OCI-LY1 (cell line): ENCODE measurements around the gene SDR42E2.
A peak's percentile ranks its signal among the peaks of the same experiment; 100 is the strongest.

Experiments used
- H2AFZ ChIP-seq: fragments of 200-600 bp; sonication (generic), shearing (Covaris generic); 2 replicates; pipeline ENCODE4 v1.6.0; 2014; ENCODE audit warnings: antibody characterized with exemption, mild to moderate bottlenecking, low read length
- H3F3A ChIP-seq: fragments of 200-600 bp; sonication (generic), shearing (Covaris generic); 2 replicates; pipeline ENCODE4 v1.6.0; 2014; ENCODE audit warnings: mild to moderate bottlenecking, antibody characterized with exemption, low read length, moderate library complexity; ENCODE audit not compliant: insufficient read depth
- H3K27ac ChIP-seq: fragments of 200-600 bp; sonication (generic); 2 replicates; pipeline ENCODE4 v1.5.1; 2014; ENCODE audit warnings: low read length, mixed run types, mild to moderate bottlenecking, low read depth; ENCODE audit not compliant: poor library complexity, severe bottlenecking
- H3K27me3 ChIP-seq: fragments of 200-600 bp; sonication (generic); 2 replicates; pipeline ENCODE4 v1.6.0; 2014; ENCODE audit warnings: antibody characterized with exemption, mild to moderate bottlenecking, low read length, moderate library complexity; ENCODE audit not compliant: insufficient read depth
- H3K36me3 ChIP-seq: fragments of 200-600 bp; sonication (generic); 2 replicates; pipeline ENCODE4 v1.6.1; 2014; ENCODE audit warnings: mild to moderate bottlenecking, antibody characterized with exemption, low read length, moderate library complexity, mixed read lengths; ENCODE audit not compliant: insufficient read depth
- H3K4me1 ChIP-seq: fragments of 200-600 bp; sonication (generic); 2 replicates; pipeline ENCODE4 v1.5.1; 2014; ENCODE audit warnings: mild to moderate bottlenecking, low read length, moderate library complexity; ENCODE audit not compliant: insufficient read depth, severe bottlenecking
- H3K4me2 ChIP-seq: fragments of 200-600 bp; sonication (generic), shearing (Covaris generic); 2 replicates; pipeline ENCODE4 v1.6.1; 2014; ENCODE audit warnings: low read length
- H3K4me3 ChIP-seq: fragments of 200-600 bp; sonication (generic); 2 replicates; pipeline ENCODE4 v1.5.1; 2014; ENCODE audit warnings: low read length, low read depth, mild to moderate bottlenecking, mixed read lengths; ENCODE audit not compliant: poor library complexity, severe bottlenecking
- H3K79me2 ChIP-seq: fragments of 200-600 bp; shearing (Covaris generic); 2 replicates; pipeline ENCODE4 v1.6.1; 2016; ENCODE audit warnings: mixed run types, low read length, mixed read lengths; ENCODE audit not compliant: insufficient read depth
- H3K9ac ChIP-seq: fragments of 200-600 bp; sonication (generic), shearing (Covaris generic); 2 replicates; pipeline ENCODE4 v1.6.1; 2014; ENCODE audit warnings: mild to moderate bottlenecking, low read length, mixed read lengths
- H3K9me2 ChIP-seq: fragments of 200-600 bp; sonication (generic), shearing (Covaris generic); 2 replicates; pipeline ENCODE4 v1.6.1; 2014; ENCODE audit warnings: low read depth, mild to moderate bottlenecking, low read length, mixed read lengths
- H3K9me3 ChIP-seq: fragments of 200-600 bp; shearing (Covaris generic); 2 replicates; pipeline ENCODE4 v1.6.1; 2014; ENCODE audit warnings: low read length, mixed read lengths
- H4K20me1 ChIP-seq: fragments of 200-600 bp; sonication (generic), shearing (Covaris generic); 2 replicates; pipeline ENCODE4 v1.6.0; 2016; ENCODE audit warnings: mild to moderate bottlenecking, low read length; ENCODE audit not compliant: insufficient read depth
- CTCF ChIP-seq: fragments of 200-600 bp; sonication (generic), shearing (Covaris generic); IDR thresholded peaks from 2 replicates; pipeline ENCODE4 v1.5.1; 2017; ENCODE audit warnings: mild to moderate bottlenecking, antibody characterized with exemption, low read length, moderate library complexity, mixed read lengths
- EZH2 ChIP-seq: fragments of 200-600 bp; sonication (generic), shearing (Covaris generic); IDR thresholded peaks from 2 replicates; pipeline ENCODE4 v1.8.0; 2017; ENCODE audit warnings: borderline replicate concordance, mixed run types, mild to moderate bottlenecking, antibody characterized with exemption, low read length, moderate library complexity, mixed read lengths

Gene SDR42E2

GRCh38 chr16:22213801-22214200 lies 51.5 kb downstream of the SDR42E2 start:
- H3K36me3 ChIP-seq: peaks cover 43% of the 10 kb centered on the region
- no peak overlapping the region for H3K4me3 ChIP-seq
- TF ChIP-seq CTCF (no peak), EZH2 (no peak)
- H2AFZ ChIP-seq: no peak overlapping the region
- H4K20me1 ChIP-seq: no peaks in the 10 kb centered on the region
- peaks cover 57% of the 10 kb centered on the region for H3K4me1 ChIP-seq
- H3K9me2 ChIP-seq: no peaks in the 10 kb centered on the region
- no peak overlapping the region for H3K27ac ChIP-seq
- no peaks in the 10 kb centered on the region for H3F3A ChIP-seq
- no peaks in the 10 kb centered on the region for H3K27me3 ChIP-seq
- H3K9me3 ChIP-seq: peaks cover 4% of the 10 kb centered on the region
- H3K9ac ChIP-seq: no peak overlapping the region
- peaks cover 8% of the 10 kb centered on the region; the same call in 1 of the 2 replicates for H3K79me2 ChIP-seq
- no peak overlapping the region for H3K4me2 ChIP-seq

GRCh38 chr16:22214402-22214801 lies 52.1 kb downstream of the SDR42E2 start:
- H2AFZ ChIP-seq: no peak overlapping the region
- H3K4me1 ChIP-seq: peaks cover 51% of the 10 kb centered on the region
- H4K20me1 ChIP-seq: no peaks in the 10 kb centered on the region
- H3K9me3 ChIP-seq: peaks cover 4% of the 10 kb centered on the region
- peaks cover 43% of the 10 kb centered on the region for H3K36me3 ChIP-seq
- no peaks in the 10 kb centered on the region for H3K27me3 ChIP-seq
- H3K4me3 ChIP-seq: no peak overlapping the region
- no peaks in the 10 kb centered on the region for H3K9me2 ChIP-seq
- no peaks in the 10 kb centered on the region for H3F3A ChIP-seq
- TF ChIP-seq EZH2: no peak
- TF ChIP-seq CTCF: no peak
- no peak overlapping the region for H3K4me2 ChIP-seq
- no peak overlapping the region for H3K9ac ChIP-seq
- no peak overlapping the region for H3K27ac ChIP-seq
- peaks cover 8% of the 10 kb centered on the region; the same call in 1 of the 2 replicates for H3K79me2 ChIP-seq

GRCh38 chr16:22214889-22215288 lies 52.6 kb downstream of the SDR42E2 start:
- no peak overlapping the region for H3K4me3 ChIP-seq
- H3K9ac ChIP-seq: no peak overlapping the region
- H3K4me2 ChIP-seq: no peak overlapping the region
- H3K4me1 ChIP-seq: peaks cover 46% of the 10 kb centered on the region
- H2AFZ ChIP-seq: no peak overlapping the region
- H3K36me3 ChIP-seq: peaks cover 44% of the 10 kb centered on the region
- no peak for TF ChIP-seq CTCF
- TF ChIP-seq EZH2: no peak
- H3K9me2 ChIP-seq: no peaks in the 10 kb centered on the region
- no peaks in the 10 kb centered on the region for H4K20me1 ChIP-seq
- H3K9me3 ChIP-seq: peaks cover 4% of the 10 kb centered on the region
- H3F3A ChIP-seq: no peaks in the 10 kb centered on the region
- H3K27ac ChIP-seq: peak overlapping the region; percentile 89
- peaks cover 12% of the 10 kb centered on the region; the same call in 1 of the 2 replicates for H3K79me2 ChIP-seq
- no peaks in the 10 kb centered on the region for H3K27me3 ChIP-seq
